Neuronal stem cell (in vitro differentiated cells): ENCODE data around the gene YWHAG. TPM values are rescaled to one million over a fixed set of nuclear protein-coding genes. Genes with fewer than 3 reads are reported as not detected.

ENCODE experiments used
- DNase-seq: peaks from one replicate; pipeline ENCODE4 v3.0.0-alpha.2; 2013; ENCODE audit warnings: low spot score
- H2AFZ ChIP-seq: one replicate; pipeline ENCODE4 v1.6.1; 2013; ENCODE audit warnings: mild to moderate bottlenecking, low read length, inconsistent platforms
- H2AK5ac ChIP-seq: 2 replicates; pipeline ENCODE4 v1.6.1; 2013; ENCODE audit warnings: low read depth, mild to moderate bottlenecking, inconsistent platforms, low read length, moderate library complexity, mixed read lengths
- H2BK120ac ChIP-seq: 2 replicates; pipeline ENCODE4 v1.6.1; 2013; ENCODE audit warnings: low read depth, mild to moderate bottlenecking, inconsistent platforms, low read length, moderate library complexity, mixed read lengths
- H2BK12ac ChIP-seq: one replicate; pipeline ENCODE4 v1.6.1; 2013; ENCODE audit warnings: low read length, inconsistent platforms
- H2BK15ac ChIP-seq: 2 replicates; pipeline ENCODE4 v1.6.1; 2013; ENCODE audit warnings: mild to moderate bottlenecking, low read length, inconsistent platforms, mixed read lengths
- H2BK5ac ChIP-seq: one replicate; pipeline ENCODE4 v1.6.1; 2013; ENCODE audit warnings: inconsistent platforms, mild to moderate bottlenecking, low read length, moderate library complexity
- H3K14ac ChIP-seq: one replicate; pipeline ENCODE4 v1.6.1; 2013; ENCODE audit warnings: low read length, inconsistent platforms
- H3K18ac ChIP-seq: 2 replicates; pipeline ENCODE4 v1.6.1; 2013; ENCODE audit warnings: low read length, inconsistent platforms
- H3K23ac ChIP-seq: 2 replicates; pipeline ENCODE4 v1.6.1; 2013; ENCODE audit warnings: low read depth, mild to moderate bottlenecking, mixed read lengths, low read length, inconsistent platforms; ENCODE audit not compliant: poor library complexity
- H3K27ac ChIP-seq: replicated peaks from 3 replicates; pipeline ENCODE4 v1.5.1; 2013; ENCODE audit warnings: low read length, inconsistent platforms
- H3K27me3 ChIP-seq, 3 experiments: 2 replicates each; pipeline ENCODE4 v1.6.1; 2013; ENCODE audit warnings: low read length in 3 of 3, mild to moderate bottlenecking in 2 of 3, inconsistent platforms in 1 of 3, low read depth in 1 of 3, mixed read lengths in 1 of 3, moderate library complexity in 1 of 3; ENCODE audit not compliant: control insufficient read depth in 3 of 3, insufficient read depth in 3 of 3
- H3K36me3 ChIP-seq, 2 donors: replicated peaks in 1 of 2; 2 replicates each; pipeline ENCODE4 v1.6.1; 2013; ENCODE audit warnings: low read length in 2 of 2; ENCODE audit not compliant: control insufficient read depth in 2 of 2, insufficient read depth in 2 of 2
- H3K4ac ChIP-seq: 2 replicates; pipeline ENCODE4 v1.6.1; 2013; ENCODE audit warnings: inconsistent platforms, mild to moderate bottlenecking, low read length, moderate library complexity
- H3K4me1 ChIP-seq, 2 donors: 1 replicate in 1 of 2; 2 replicates in 1 of 2; pipeline ENCODE4 v1.6.1; 2013; ENCODE audit warnings: low read length in 2 of 2, low read depth in 1 of 2; ENCODE audit not compliant: control insufficient read depth in 2 of 2, insufficient read depth in 1 of 2
- H3K4me2 ChIP-seq: one replicate; pipeline ENCODE4 v1.6.1; 2013; ENCODE audit warnings: mild to moderate bottlenecking, low read length, inconsistent platforms; ENCODE audit not compliant: insufficient read depth, poor library complexity, severe bottlenecking
- H3K4me3 ChIP-seq, 2 donors: 2 replicates each; pipeline ENCODE4 v1.5.1; 2013; ENCODE audit warnings: low read length in 2 of 2, mild to moderate bottlenecking in 2 of 2, inconsistent platforms in 1 of 2, moderate library complexity in 1 of 2
- H3K79me1 ChIP-seq: one replicate; pipeline ENCODE4 v1.6.1; 2013; ENCODE audit warnings: low read depth, mild to moderate bottlenecking, inconsistent platforms, low read length, moderate library complexity
- H3K9ac ChIP-seq: one replicate; pipeline ENCODE4 v1.6.1; 2013; ENCODE audit warnings: mild to moderate bottlenecking, low read depth, low read length, inconsistent platforms; ENCODE audit not compliant: poor library complexity
- H3K9me3 ChIP-seq, 2 donors: replicated peaks in 1 of 2; 2 replicates each; pipeline versions ENCODE3 to v1.6.1; 2013; ENCODE audit warnings: low read length in 2 of 2, mild to moderate bottlenecking in 2 of 2, inconsistent platforms in 1 of 2, low read depth in 1 of 2, mixed read lengths in 1 of 2, moderate library complexity in 1 of 2; ENCODE audit not compliant: control insufficient read depth in 2 of 2, insufficient read depth in 1 of 2
- H4K8ac ChIP-seq: one replicate; pipeline ENCODE4 v1.6.1; 2013; ENCODE audit warnings: low read depth, mild to moderate bottlenecking, inconsistent platforms, low read length, moderate library complexity
- H4K91ac ChIP-seq: one replicate; pipeline ENCODE4 v1.6.1; 2013; ENCODE audit warnings: low read length, low read depth, mild to moderate bottlenecking, inconsistent platforms; ENCODE audit not compliant: poor library complexity
- WGBS, 2 donors: extraction: QIAGEN DNeasy Blood & Tissue Kit; methylation state at CpG; one replicate each; pipeline ENCODE4 v1.1.7; 2013; ENCODE audit warnings: missing lambda C conversion rate in 2 of 2, mixed read lengths in 1 of 2; ENCODE audit not compliant: insufficient read length in 2 of 2, insufficient replicate concordance in 1 of 2; ENCODE audit errors: extremely low coverage in 2 of 2; 5-methylcytosine and 5-hydroxymethylcytosine counted together
- polyA plus RNA-seq, 2 experiments: library from polyadenylated mRNA; stranded (reverse); fragments of 200-250 nt; gene quantifications; one replicate each; pipeline ENCODE4 v1.2.3, GENCODE V29; 2013

The YWHAG gene
- polyA plus RNA-seq (2013, experiment 1 of 2) = 115 TPM
- 115 TPM for polyA plus RNA-seq (2013, experiment 2 of 2)

GRCh38 chr7:76358481-76359110, at the start of gene YWHAG:
TSS of gene YWHAG (minus strand) at chr7:76358991. CDS start at chr7:76358808, 183 bp downstream.
- no peak within 1 kb of the TSS for H4K8ac ChIP-seq
- no CpG with 5 or more reads among the region's 80 CpGs for WGBS, 2 donors
- peak; percentile 90 for DNase-seq

GRCh38 chr7:76408121-76408560, 49.4 kb upstream of the YWHAG start:
- Histone ChIP-seq H3K4ac (no peak overlapping the region), H3K18ac (no peak overlapping the region), H3K9ac (no peak overlapping the region), H3K36me3 (no peaks in the 10 kb centered on the region), H3K4me2 (no peak overlapping the region), H3K23ac (peak overlapping the region; percentile 46), H3K9me3 (no peaks in the 10 kb centered on the region), H2BK120ac (no peak overlapping the region), H4K8ac (no peak overlapping the region), H2BK12ac (no peak overlapping the region), H3K14ac (no peak overlapping the region), H2AK5ac (no peak overlapping the region), H2BK15ac (peak overlapping the region; percentile 32), H2AFZ (no peak overlapping the region), H2BK5ac (no peak overlapping the region), H3K27me3 (no peaks in the 10 kb centered on the region), H3K27ac (no peak overlapping the region), H3K79me1 (no peaks in the 10 kb centered on the region), H3K4me3 (no peak overlapping the region), H4K91ac (no peak overlapping the region), H3K4me1 (peaks cover 3 to 17% of the 10 kb centered on the region in 2 donors)
- DNase-seq = no peak

More at GRCh38 chr7:76358481-76359110, at the start of gene YWHAG:
- Histone ChIP-seq H2AFZ (peak within 1 kb of the TSS; percentile 98), H3K4me3 (peak within 1 kb of the TSS; percentile 72 to 95), H3K23ac (peak within 1 kb of the TSS; percentile 100), H3K27ac (peak within 1 kb of the TSS; percentile 71), H2BK15ac (peak within 1 kb of the TSS; percentile 91), H3K4me1 (peaks cover 6 to 9% of the 10 kb centered on the region in 2 donors), H2BK12ac (peak within 1 kb of the TSS; percentile 58), H3K18ac (peak within 1 kb of the TSS; percentile 99), H3K27me3 (no peaks in the 10 kb centered on the region), H3K14ac (peak within 1 kb of the TSS; percentile 97), H2BK120ac (peak within 1 kb of the TSS; percentile 56), H3K36me3 (peaks cover 5 to 39% of the 10 kb centered on the region in 2 donors), H2BK5ac (peak within 1 kb of the TSS; percentile 97), H3K9ac (peak within 1 kb of the TSS; percentile 99), H3K4ac (peak within 1 kb of the TSS; percentile 19), H3K9me3 (peaks cover 2 to 25% of the 10 kb centered on the region in 2 donors), H3K79me1 (peaks cover 3% of the 10 kb centered on the region), H4K91ac (peak within 1 kb of the TSS; percentile 95), H3K4me2 (peak within 1 kb of the TSS; percentile 60), H2AK5ac (peak within 1 kb of the TSS; percentile 99)

GRCh38 chr7:76407718-76408117, 48.9 kb upstream of the YWHAG start:
- no CpG with 5 or more reads among the region's 4 CpGs for WGBS, 2 donors
- Histone ChIP-seq H2AFZ (no peak overlapping the region), H3K18ac (no peak overlapping the region)

GRCh38 chr7:76405738-76406137, 46.9 kb upstream of the YWHAG start:
- WGBS, 2 donors = no CpG with 5 or more reads among the region's 9 CpGs
- Histone ChIP-seq H3K27ac (no peak overlapping the region), H3K14ac (no peak overlapping the region), H3K23ac (no peak overlapping the region), H3K9ac (no peak overlapping the region), H3K18ac (no peak overlapping the region), H3K36me3 (no peaks in the 10 kb centered on the region), H2BK120ac (no peak overlapping the region), H2AK5ac (no peak overlapping the region), H3K4me2 (no peak overlapping the region), H4K91ac (no peak overlapping the region), H3K79me1 (no peaks in the 10 kb centered on the region), H2BK15ac (no peak overlapping the region), H3K4me3 (no peak overlapping the region), H3K4ac (no peak overlapping the region), H2BK12ac (no peak overlapping the region), H3K9me3 (no peaks in the 10 kb centered on the region), H3K4me1 (peaks cover 3 to 17% of the 10 kb centered on the region in 2 donors), H2BK5ac (no peak overlapping the region), H3K27me3 (no peaks in the 10 kb centered on the region), H4K8ac (no peak overlapping the region), H2AFZ (no peak overlapping the region)
- no peak for DNase-seq

More at GRCh38 chr7:76407718-76408117, 48.9 kb upstream of the YWHAG start:
- Histone ChIP-seq H3K4ac (no peak overlapping the region), H2BK5ac (no peak overlapping the region), H3K9ac (no peak overlapping the region), H2BK12ac (no peak overlapping the region), H3K36me3 (no peaks in the 10 kb centered on the region), H3K4me3 (no peak overlapping the region), H3K79me1 (no peaks in the 10 kb centered on the region), H3K23ac (peak overlapping the region; percentile 46), H3K4me2 (no peak overlapping the region), H3K9me3 (no peaks in the 10 kb centered on the region), H3K14ac (no peak overlapping the region), H3K4me1 (peaks cover 3 to 17% of the 10 kb centered on the region in 2 donors), H2BK120ac (no peak overlapping the region), H2BK15ac (no peak overlapping the region), H3K27ac (no peak overlapping the region), H4K8ac (no peak overlapping the region), H2AK5ac (no peak overlapping the region), H4K91ac (no peak overlapping the region), H3K27me3 (no peaks in the 10 kb centered on the region)
- DNase-seq = no peak
